Measurements from ENCODE around the gene KLK8.

KLK8 gene

DNA sequence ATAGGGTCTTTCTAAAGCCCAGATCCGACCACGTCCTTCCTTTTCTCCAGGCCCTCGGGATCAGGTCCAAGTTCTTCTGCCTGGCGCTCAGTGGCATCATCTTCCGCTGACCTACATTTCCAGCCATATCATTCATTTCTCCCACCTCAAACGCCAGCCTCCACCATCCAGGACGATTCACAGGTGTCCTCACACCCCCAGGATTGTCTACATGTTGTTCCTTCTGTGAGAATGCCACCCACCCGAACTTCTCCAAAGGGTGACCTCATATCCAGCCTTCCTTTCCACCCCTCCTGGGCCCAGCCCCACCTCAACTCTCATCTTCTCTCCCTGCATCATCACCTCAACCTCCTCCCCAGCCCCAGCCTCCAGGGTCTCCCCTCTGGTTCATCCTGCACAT is 43.8 kb downstream of the KLK8 start:
- TF ChIP-seq EZH2 (IDR thresholded peaks at IDR 0.05; ENCODE audit: borderline replicate concordance, low read depth, low read length, severe bottlenecking), result no peak
- Histone ChIP-seq H3K9ac (ENCODE audit: low read depth, low read length) (no peak overlapping the region), H3K4me1 (ENCODE audit: insufficient read depth, low read length) (no peaks in the 10 kb centered on the region), H4K20me1 (ENCODE audit: insufficient read depth, low read length) (no peaks in the 10 kb centered on the region; the same call in 1 of the 2 replicates), H3K79me2 (ENCODE audit: insufficient read depth, low read length) (no peaks in the 10 kb centered on the region), H2AFZ (ENCODE audit: low read depth, low read length) (no peak overlapping the region), H3K27me3 (ENCODE audit: insufficient read depth, low read length, poor library complexity) (no peaks in the 10 kb centered on the region), H3K4me2 (ENCODE audit: insufficient read depth, low read length) (no peak overlapping the region), H3K36me3 (ENCODE audit: insufficient read depth, low read length) (no peaks in the 10 kb centered on the region), H3K27ac (ENCODE audit: low read length) (no peak overlapping the region), H3K9me3 (ENCODE audit: insufficient read depth, low read length, severe bottlenecking) (no peaks in the 10 kb centered on the region), H3K4me3 (ENCODE audit: low read depth in 1 of 2, low read length in 2 of 2) (no peak overlapping the region)
- ATAC-seq (ENCODE audit: insufficient read depth, low read depth) (no peak), DNase-seq (no peak)

- no peak within 1 kb of the TSS for H3K27ac ChIP-seq (ENCODE audit: low read length)
- no peaks in the 10 kb centered on the region for H3K27me3 ChIP-seq (ENCODE audit: insufficient read depth, low read length, poor library complexity)
- no peak within 1 kb of the TSS for H3K9ac ChIP-seq (ENCODE audit: low read depth, low read length)
- ATAC-seq (ENCODE audit: insufficient read depth, low read depth), result no peak
- no peaks in the 10 kb centered on the region; the same call in 1 of the 2 replicates for H4K20me1 ChIP-seq (ENCODE audit: insufficient read depth, low read length)
- H3K36me3 ChIP-seq (ENCODE audit: insufficient read depth, low read length), result no peaks in the 10 kb centered on the region
- no peak within 1 kb of the TSS for H2AFZ ChIP-seq (ENCODE audit: low read depth, low read length)
- H3K79me2 ChIP-seq (ENCODE audit: insufficient read depth, low read length), result no peaks in the 10 kb centered on the region
- H3K4me3 ChIP-seq (ENCODE audit: low read depth in 1 of 2, low read length in 2 of 2), result no peak within 1 kb of the TSS
- no peak for DNase-seq
- H3K4me2 ChIP-seq (ENCODE audit: insufficient read depth, low read length), result no peak within 1 kb of the TSS
- no peak for TF ChIP-seq EZH2 (IDR thresholded peaks at IDR 0.05; ENCODE audit: borderline replicate concordance, low read depth, low read length, severe bottlenecking)
- no peak for TF ChIP-seq CTCF (IDR thresholded peaks at IDR 0.05; ENCODE audit: borderline replicate concordance, extremely low read depth, low read length, poor library complexity, severe bottlenecking)
- no peaks in the 10 kb centered on the region for H3K4me1 ChIP-seq (ENCODE audit: insufficient read depth, low read length)
- no peaks in the 10 kb centered on the region for H3K9me3 ChIP-seq (ENCODE audit: insufficient read depth, low read length, severe bottlenecking)
Observed at GRCh38 chr19:50952910-50953309, 48.5 kb downstream of the KLK8 start, which contains the start of gene KLK5. TSS of gene KLK5 (minus strand) at chr19:50953038. CDS start at chr19:50952657, 381 bp downstream.

- no peaks in the 10 kb centered on the region for H3K36me3 ChIP-seq (ENCODE audit: insufficient read depth, low read length)
- H3K79me2 ChIP-seq (ENCODE audit: insufficient read depth, low read length), result no peaks in the 10 kb centered on the region
- no peaks in the 10 kb centered on the region; the same call in 1 of the 2 replicates for H4K20me1 ChIP-seq (ENCODE audit: insufficient read depth, low read length)
- no peak for ATAC-seq (ENCODE audit: insufficient read depth, low read depth)
- H3K27me3 ChIP-seq (ENCODE audit: insufficient read depth, low read length, poor library complexity), result no peaks in the 10 kb centered on the region
- no peak overlapping the region for H3K4me3 ChIP-seq (ENCODE audit: low read depth in 1 of 2, low read length in 2 of 2)
- no peak overlapping the region for H3K9ac ChIP-seq (ENCODE audit: low read depth, low read length)
- no peak overlapping the region for H2AFZ ChIP-seq (ENCODE audit: low read depth, low read length)
- no peak for DNase-seq
- no peak overlapping the region for H3K4me2 ChIP-seq (ENCODE audit: insufficient read depth, low read length)
- TF ChIP-seq CTCF (IDR thresholded peaks at IDR 0.05; ENCODE audit: borderline replicate concordance, extremely low read depth, low read length, poor library complexity, severe bottlenecking) (no peak), EZH2 (IDR thresholded peaks at IDR 0.05; ENCODE audit: borderline replicate concordance, low read depth, low read length, severe bottlenecking) (no peak)
- no peaks in the 10 kb centered on the region for H3K4me1 ChIP-seq (ENCODE audit: insufficient read depth, low read length)
- H3K27ac ChIP-seq (ENCODE audit: low read length), result no peak overlapping the region
- H3K9me3 ChIP-seq (ENCODE audit: insufficient read depth, low read length, severe bottlenecking), result no peaks in the 10 kb centered on the region
Observed at GRCh38 chr19:50949861-50950260, 51.5 kb downstream of the KLK8 start.

DNA sequence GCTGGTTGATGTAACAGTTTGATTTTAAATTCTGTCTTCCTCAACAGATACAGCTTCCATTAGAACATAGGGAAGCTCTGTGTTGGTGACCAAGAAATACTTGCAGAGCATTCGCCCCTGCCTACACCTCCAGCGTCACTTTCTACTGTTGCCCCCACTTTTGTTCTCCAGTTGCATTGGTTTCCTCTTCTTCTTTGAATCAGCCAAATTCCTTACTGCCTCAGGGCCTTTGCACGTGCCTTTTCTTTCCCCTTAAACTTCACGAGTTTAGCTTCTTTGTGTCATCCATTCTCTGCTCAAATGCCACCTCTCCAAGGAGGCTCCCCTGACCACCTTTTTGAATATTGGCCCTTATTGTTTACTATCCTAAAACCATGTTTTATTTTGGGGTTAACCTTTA is 54.3 kb downstream of the KLK8 start:
- no peaks in the 10 kb centered on the region for H3K79me2 ChIP-seq (ENCODE audit: insufficient read depth, low read length)
- H3K27ac ChIP-seq (ENCODE audit: low read length), result no peak overlapping the region
- H2AFZ ChIP-seq (ENCODE audit: low read depth, low read length), result no peak overlapping the region
- no peak for TF ChIP-seq CTCF (IDR thresholded peaks at IDR 0.05; ENCODE audit: borderline replicate concordance, extremely low read depth, low read length, poor library complexity, severe bottlenecking)
- TF ChIP-seq EZH2 (IDR thresholded peaks at IDR 0.05; ENCODE audit: borderline replicate concordance, low read depth, low read length, severe bottlenecking), result no peak
- no peak overlapping the region for H3K9ac ChIP-seq (ENCODE audit: low read depth, low read length)
- DNase-seq (no peak), ATAC-seq (ENCODE audit: insufficient read depth, low read depth) (no peak)
- H4K20me1 ChIP-seq (ENCODE audit: insufficient read depth, low read length), result no peaks in the 10 kb centered on the region
- H3K4me3 ChIP-seq (ENCODE audit: low read depth in 1 of 2, low read length in 2 of 2), result no peak overlapping the region
- no peaks in the 10 kb centered on the region for H3K36me3 ChIP-seq (ENCODE audit: insufficient read depth, low read length)
- no peaks in the 10 kb centered on the region for H3K27me3 ChIP-seq (ENCODE audit: insufficient read depth, low read length, poor library complexity)
- no peaks in the 10 kb centered on the region for H3K9me3 ChIP-seq (ENCODE audit: insufficient read depth, low read length, severe bottlenecking)
- H3K4me2 ChIP-seq (ENCODE audit: insufficient read depth, low read length), result no peak overlapping the region
- no peaks in the 10 kb centered on the region for H3K4me1 ChIP-seq (ENCODE audit: insufficient read depth, low read length)
